ENCODE measurements around the gene TMC8.

DNA sequence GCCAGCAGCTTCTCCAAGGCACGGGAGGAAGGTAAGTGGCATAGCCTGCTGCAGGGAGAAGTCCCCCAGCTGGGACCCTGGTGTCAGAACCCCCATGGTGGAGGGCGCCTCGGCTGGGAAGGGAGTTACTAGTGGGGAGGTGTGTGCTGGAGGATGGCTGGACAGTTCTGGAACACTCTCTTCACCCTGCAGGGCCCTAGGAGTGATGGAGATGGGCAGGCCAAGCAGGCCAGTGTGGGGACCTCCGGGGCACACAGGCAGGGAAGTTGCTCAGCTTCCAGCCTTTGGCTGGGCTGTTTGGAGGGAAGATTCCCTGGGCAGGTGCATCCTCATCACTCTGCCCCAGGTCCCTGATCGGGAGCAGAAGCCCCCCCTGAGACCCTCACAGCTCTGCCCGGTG lies 16.3 kb downstream of the TMC8 start:
- TF ChIP-seq POLR2AphosphoS5 (IDR thresholded peaks at IDR 0.05): no peak
- TF ChIP-seq, protein P1, sequence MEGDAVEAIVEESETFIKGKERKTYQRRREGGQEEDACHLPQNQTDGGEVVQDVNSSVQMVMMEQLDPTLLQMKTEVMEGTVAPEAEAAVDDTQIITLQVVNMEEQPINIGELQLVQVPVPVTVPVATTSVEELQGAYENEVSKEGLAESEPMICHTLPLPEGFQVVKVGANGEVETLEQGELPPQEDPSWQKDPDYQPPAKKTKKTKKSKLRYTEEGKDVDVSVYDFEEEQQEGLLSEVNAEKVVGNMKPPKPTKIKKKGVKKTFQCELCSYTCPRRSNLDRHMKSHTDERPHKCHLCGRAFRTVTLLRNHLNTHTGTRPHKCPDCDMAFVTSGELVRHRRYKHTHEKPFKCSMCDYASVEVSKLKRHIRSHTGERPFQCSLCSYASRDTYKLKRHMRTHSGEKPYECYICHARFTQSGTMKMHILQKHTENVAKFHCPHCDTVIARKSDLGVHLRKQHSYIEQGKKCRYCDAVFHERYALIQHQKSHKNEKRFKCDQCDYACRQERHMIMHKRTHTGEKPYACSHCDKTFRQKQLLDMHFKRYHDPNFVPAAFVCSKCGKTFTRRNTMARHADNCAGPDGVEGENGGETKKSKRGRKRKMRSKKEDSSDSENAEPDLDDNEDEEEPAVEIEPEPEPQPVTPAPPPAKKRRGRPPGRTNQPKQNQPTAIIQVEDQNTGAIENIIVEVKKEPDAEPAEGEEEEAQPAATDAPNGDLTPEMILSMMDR (IDR thresholded peaks at IDR 0.05): no peak

Data from upper lobe of left lung (tissue), 4 donors.